Aorta (tissue), 4 donors: Measurements from ENCODE around the gene CRYBB1. TPM values are rescaled to one million over a fixed set of nuclear protein-coding genes. Genes with fewer than 3 reads are reported as not detected.

ENCODE experiments used
- microRNA-seq, 2 donors: library from miRNA; unstranded; fragments of <30 nt; microRNA quantifications; one replicate each; pipeline ENCODE4 v1.2.0, GENCODE V29; 2020
- polyA plus RNA-seq, 2 donors: library from polyadenylated mRNA; stranded (reverse); fragments of 200-250 nt; gene quantifications; one replicate each; pipeline ENCODE4 v1.2.3, GENCODE V29; 2013
- total RNA-seq, 2 donors: library from RNA; stranded (reverse); fragmentation: NEBNext Ultra II Directional; extraction: Animal tissue kit (Norgen Biotek cat#: 25700); gene quantifications; one replicate each; pipeline ENCODE4 v1.2.1, GENCODE V29; 2021
- donor health status: healthy with polysubstance abuse.
- donor health status: Bipolar disorder and iron deficiency.
- donor health status: DM: no; HTN: no; CAD: no.
- donor health status: DM: yes; HTN: yes; CAD: no.

Gene CRYBB1
- total and polyA plus RNA-seq, 4 donors: 0.43 to 4.4 (median 1.4) TPM

Small RNA genes lying within 50 kb of the gene (microRNA-seq; reads per million reads assigned to microRNA genes)
- gene MIR548J: 0.99 to 1.2 reads per million in 2 donors

Other genes with a start within 250 kb of the CRYBB1 start
- gene ASPHD2, start 188.8 kb downstream of the CRYBB1 start, total RNA-seq: 1 to 10 TPM; 1.5 to 2.6 TPM
- gene ASPHD2, start 188.8 kb downstream of the CRYBB1 start, polyA plus RNA-seq: under 1 TPM; 0.36 to 0.63 TPM
- 10 to 100 TPM; 20.5 to 35.6 TPM for gene HPS4, start 134.2 kb downstream of the CRYBB1 start, total RNA-seq
- gene HPS4, start 134.2 kb downstream of the CRYBB1 start, polyA plus RNA-seq: 10 to 100 TPM; 14.7 to 18.0 TPM
- gene SRRD, start 134.2 kb downstream of the CRYBB1 start, total RNA-seq: 10 to 100 TPM; 13.0 to 18.4 TPM
- gene SRRD, start 134.2 kb downstream of the CRYBB1 start, polyA plus RNA-seq: 1 to 10 TPM; 3.6 to 6.4 TPM
- 10 to 100 TPM; 24.7 to 27.7 TPM for gene TFIP11, start 105.6 kb downstream of the CRYBB1 start, total RNA-seq
- 10 to 100 TPM in 1 of 2 donors, 1 to 10 TPM in 1; 6.1 to 31.4 TPM for gene TFIP11, start 105.6 kb downstream of the CRYBB1 start, polyA plus RNA-seq
- 10 to 100 TPM; 26.0 to 26.7 TPM for gene TPST2, start 27.9 kb downstream of the CRYBB1 start, total RNA-seq
- gene TPST2, start 27.9 kb downstream of the CRYBB1 start, polyA plus RNA-seq: 10 to 100 TPM; 10.8 TPM
- gene CRYBA4, start 3.9 kb upstream of the CRYBB1 start, total RNA-seq: not detected
- gene CRYBA4, start 3.9 kb upstream of the CRYBB1 start, polyA plus RNA-seq: not detected
- 1 to 10 TPM; 1.6 to 5.0 TPM for gene MIAT, start 39.6 kb upstream of the CRYBB1 start, total RNA-seq
- under 1 TPM in 1 of 2 donors, not detected in 1; 0.28 TPM for gene MIAT, start 39.6 kb upstream of the CRYBB1 start, polyA plus RNA-seq